K562 (cell line): ENCODE measurements around the gene ETV7. TPM values are rescaled to one million over a fixed set of nuclear protein-coding genes. Genes with fewer than 3 reads are reported as not detected.
A peak's percentile ranks its signal among the peaks of the same experiment; 100 is the strongest.

ENCODE experiments used
- ATAC-seq: fragments of 200-7000 bp; cut with Tn5 transposase; 3 replicates; pipeline ENCODE4 v1.9.1; 2020; ENCODE audit warnings: moderate library complexity
- BruUV-seq: library from RNA; stranded (reverse); fragments of 400-500 nt; replicated peaks from 2 replicates; lab custom pipeline; 2021; lab: Mats Ljungman, UMichigan
- CTCF ChIA-PET: fragments of 300-600 bp; formaldehyde crosslinking; extraction: SDS; loops from one replicate; lab custom pipeline; 2021; ENCODE audit warnings: low intra/inter-chr PET ratio; lab: Yijun Ruan, JAX
- POLR2A ChIA-PET: fragments of 300-600, 350-650 bp; sonication (Branson Sonifier 250); formaldehyde crosslinking; extraction: SDS; loops from one replicate; lab custom pipeline; 2021; ENCODE audit warnings: antibody characterized with exemption, inconsistent platforms; lab: Yijun Ruan, JAX
- DNase-seq, 4 experiments: peaks; one replicate each; pipeline versions ENCODE4 v3.0.0 to v3.0.0-alpha.2; 2011 to 2018; ENCODE audit warnings: low spot score in 3 of 4, mixed read lengths in 3 of 4; ENCODE audit errors: extremely low read depth in 1 of 4
- FAIRE-seq: peaks from 2 replicates; lab custom pipeline; 2011; peaks lifted over from hg19 to GRCh38; lab: Jason Lieb, UNC
- H2AFZ ChIP-seq: 2 replicates; pipeline ENCODE4 v1.6.0; 2011; ENCODE audit warnings: low read depth, low read length, control low read depth, inconsistent platforms
- H3K27ac ChIP-seq: fragments of 200-600 bp; 3 replicates; pipeline ENCODE4 v1.8.0; 2011; ENCODE audit warnings: low read depth, mild to moderate bottlenecking, control low read depth, inconsistent platforms, low read length, moderate library complexity, mixed read lengths; ENCODE audit errors: extremely low read depth
- H3K27me3 ChIP-seq, 2 experiments: fragments of 300-600 bp in 1 of 2; 2 replicates in 1 of 2; 3 replicates in 1 of 2; pipeline versions ENCODE4 v1.6.0 to v1.8.0; 2011; ENCODE audit warnings: inconsistent platforms in 2 of 2, low read length in 2 of 2, mild to moderate bottlenecking in 1 of 2, mixed read lengths in 1 of 2, moderate library complexity in 1 of 2; ENCODE audit not compliant: control insufficient read depth in 2 of 2, insufficient read depth in 2 of 2
- H3K36me3 ChIP-seq: fragments of 300-600 bp; 3 replicates; pipeline ENCODE4 v1.8.0; 2011; ENCODE audit warnings: mild to moderate bottlenecking, low read length, inconsistent platforms; ENCODE audit not compliant: control insufficient read depth, insufficient read depth
- H3K4me1 ChIP-seq, 2 experiments: fragments of 200-600 bp in 1 of 2; replicated peaks in 1 of 2; 2 replicates in 1 of 2; 3 replicates in 1 of 2; pipeline versions ENCODE4 v1.5.1 to v1.8.0; 2011; ENCODE audit warnings: inconsistent platforms in 2 of 2, low read length in 2 of 2, mild to moderate bottlenecking in 1 of 2, mixed read lengths in 1 of 2, moderate library complexity in 1 of 2; ENCODE audit not compliant: control insufficient read depth in 2 of 2, insufficient read depth in 2 of 2
- H3K4me2 ChIP-seq: 2 replicates; pipeline ENCODE4 v1.6.1; 2011; ENCODE audit warnings: low read length, control low read depth, inconsistent platforms, mixed read lengths; ENCODE audit not compliant: insufficient read depth
- H3K4me3 ChIP-seq: fragments of 200-600 bp; sonication (generic), shearing (Covaris generic); 2 replicates; pipeline ENCODE4 v1.5.1; 2016; ENCODE audit warnings: control low read depth, inconsistent platforms
- H3K79me2 ChIP-seq: fragments of 200-600 bp; 3 replicates; pipeline ENCODE4 v1.8.0; 2011; ENCODE audit warnings: low read length, inconsistent platforms; ENCODE audit not compliant: control insufficient read depth, insufficient read depth
- H3K9ac ChIP-seq, 2 experiments: 2 replicates each; pipeline versions ENCODE4 v1.6.0 to v1.6.1; 2011; ENCODE audit warnings: low read depth in 2 of 2, low read length in 2 of 2, control low read depth in 1 of 2, inconsistent platforms in 1 of 2, mild to moderate bottlenecking in 1 of 2, mixed read lengths in 1 of 2; ENCODE audit not compliant: insufficient read depth in 1 of 2
- H3K9me1 ChIP-seq: one replicate; pipeline ENCODE4 v1.6.0; 2011; ENCODE audit warnings: inconsistent platforms, mild to moderate bottlenecking, low read length, moderate library complexity; ENCODE audit not compliant: control insufficient read depth, insufficient read depth
- H3K9me3 ChIP-seq: replicated peaks from 2 replicates; pipeline ENCODE4 v1.5.1; 2011; ENCODE audit warnings: low read depth, low read length, inconsistent platforms; ENCODE audit not compliant: control insufficient read depth, insufficient read depth
- H4K20me1 ChIP-seq: replicated peaks from 2 replicates; pipeline ENCODE4 v1.6.1; 2011; ENCODE audit warnings: low read length, inconsistent platforms, mixed read lengths; ENCODE audit not compliant: control insufficient read depth, insufficient read depth
- ZFP91 ChIP-seq: sonication (generic); formaldehyde crosslinking; IDR thresholded peaks from 2 replicates; pipeline ENCODE4 v1.8.0; 2022; ENCODE audit warnings: mild to moderate bottlenecking, missing genetic modification reagents
- ZNF133 ChIP-seq: fragments of 250-450 bp; sonication (Bioruptor Pico); IDR thresholded peaks from 2 replicates; pipeline ENCODE4 v1.4.0; 2020; ENCODE audit warnings: mild to moderate bottlenecking
- ZNF609 ChIP-seq: sonication (generic); formaldehyde crosslinking; IDR thresholded peaks from 2 replicates; pipeline ENCODE4 v1.8.1; 2023; ENCODE audit warnings: missing genetic modification reagents, mild to moderate bottlenecking, borderline replicate concordance
- WGBS: fragments of 100-300 bp; shearing (Covaris generic); methylation state at CpG from one replicate; pipeline ENCODE4 v1.1.6; 2016; ENCODE audit warnings: low coverage, mixed read lengths; ENCODE audit not compliant: insufficient coverage; ENCODE audit errors: missing lambda C conversion rate; 5-methylcytosine and 5-hydroxymethylcytosine counted together
- in situ Hi-C: fragments of 300-500 bp; cut with MboI; formaldehyde crosslinking; loops from 4 replicates; pipeline ENCODE4 v1.15.0; 2018; ENCODE audit warnings: inconsistent platforms, mixed read lengths
- intact Hi-C: fragments of 100-400 bp; cut with micrococcal nuclease; formaldehyde crosslinking; loops from 2 replicates; pipeline ENCODE4 v1.14.2; 2022
- polyA plus RNA-seq, 8 experiments: library from polyadenylated mRNA; depleted of rRNA in 4 of 8; stranded (reverse) in 5 of 8; unstranded in 3 of 8; fragments of >200 nt; fragmentation: Nextera tagmentation in 2 of 8; fragmentation: Illumina TruSeq in 1 of 8; extraction: Ambion mirVana in 2 of 8; extraction: Trizol in 1 of 8; gene quantifications; 2 replicates each; pipeline versions ENCODE4 v1.2.1 to v1.2.3, GENCODE V29; 2011 to 2014; ENCODE audit warnings: inconsistent platforms in 1 of 8, missing spikeins in 1 of 8
- total RNA-seq, 7 experiments: library from RNA; depleted of rRNA in 6 of 7; stranded (reverse); fragments of >200 nt in 6 of 7; fragmentation: Illumina TruSeq in 2 of 7; extraction: Trizol in 2 of 7; gene quantifications; 2 replicates each; pipeline versions ENCODE4 v1.2.1 to v1.2.3, GENCODE V29; 2011 to 2021; ENCODE audit warnings: low replicate concordance in 1 of 7

The ETV7 gene
- total and polyA plus RNA-seq, 9 of the 15 experiments (the other 6 are each of a cell fraction or from before 2014, with no cell fraction given), result 0.07 to 0.22 (median 0.14) TPM; not detected in 3

- Histone ChIP-seq H3K9ac (no peak overlapping the region), H3K27me3 (no peaks in the 10 kb centered on the region), H3K79me2 (no peaks in the 10 kb centered on the region), H3K4me1 (peaks cover 13 to 21% of the 10 kb centered on the region in 2 experiments; a peak in 4 of 5 replicates), H3K9me1 (no peaks in the 10 kb centered on the region)
- POLR2A ChIA-PET, result no interaction called here
- in situ Hi-C loops (no loop called here), intact Hi-C loops (loop anchor here (10.0 kb wide), 1 partner anchor 248 kb away; the partner anchor contains the start of gene CDKN1A)
- CTCF ChIA-PET, result no interaction called here
- no TSS peak for BruUV-seq
- no peak for ATAC-seq
- DNase-seq, result no peak
- TF ChIP-seq ZNF609 (no peak), ZFP91 (CRISPR knock-in tag) (no peak), ZNF133 (no peak)
- TF ChIP-seq, all 486 proteins: peak for 0
- Histone ChIP-seq H3K9me3 (no peaks in the 10 kb centered on the region), H2AFZ (peak overlapping the region; percentile 69; the same call in 1 of the 2 replicates), H3K36me3 (no peaks in the 10 kb centered on the region), H3K4me2 (no peak overlapping the region), H3K27ac (no peak overlapping the region), H3K4me3 (no peak overlapping the region), H4K20me1 (no peaks in the 10 kb centered on the region)
- 96% methylated on average over 3 of the region's 3 CpGs for WGBS
- no peak for FAIRE-seq
These were observed 39.2 kb upstream of the ETV7 start for GRCh38 chr6:36426622-36427021.
